Stimulated activated CD8-positive, alpha-beta memory T cell treated with anti-CD3 and anti-CD28 coated beads, Interleukin-12 subunit alpha, Interleukin-12 subunit beta, amount 100 ng/mL, for 1 hour (primary cell): ENCODE data around the gene RAB6B.
A peak's percentile ranks its signal among the peaks of the same experiment; 100 is the strongest.
"Not testable (repeated sequence)": the region's sequence is repeated elsewhere in the genome, so short reads cannot be mapped to it uniquely, and the experiment has no call there.

ENCODE experiments used
- DNase-seq: peaks from one replicate; pipeline ENCODE4 v3.0.0-alpha.2; 2020; ENCODE audit warnings: low read depth

Gene RAB6B

DNA sequence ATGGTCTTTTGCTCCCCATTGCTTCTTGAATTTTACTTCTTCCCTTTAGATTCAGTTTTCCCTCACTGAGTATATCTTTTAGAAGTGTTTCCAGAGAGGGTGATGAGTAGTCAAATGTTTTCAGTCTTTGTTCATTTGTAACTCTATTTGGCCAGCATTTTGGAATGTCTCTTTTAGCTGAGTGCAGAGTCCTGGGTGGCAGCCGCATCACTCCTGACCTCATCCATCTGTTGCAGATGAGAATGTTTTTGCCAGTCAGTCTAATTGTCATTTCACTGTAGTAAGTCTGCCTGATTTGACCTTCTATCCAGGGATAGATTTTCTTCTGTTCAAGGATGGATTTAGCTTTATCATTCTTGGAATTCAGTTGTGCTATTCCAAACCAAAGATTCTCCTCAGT lies 82.8 kb downstream of the RAB6B start:
- no peak for DNase-seq

DNA sequence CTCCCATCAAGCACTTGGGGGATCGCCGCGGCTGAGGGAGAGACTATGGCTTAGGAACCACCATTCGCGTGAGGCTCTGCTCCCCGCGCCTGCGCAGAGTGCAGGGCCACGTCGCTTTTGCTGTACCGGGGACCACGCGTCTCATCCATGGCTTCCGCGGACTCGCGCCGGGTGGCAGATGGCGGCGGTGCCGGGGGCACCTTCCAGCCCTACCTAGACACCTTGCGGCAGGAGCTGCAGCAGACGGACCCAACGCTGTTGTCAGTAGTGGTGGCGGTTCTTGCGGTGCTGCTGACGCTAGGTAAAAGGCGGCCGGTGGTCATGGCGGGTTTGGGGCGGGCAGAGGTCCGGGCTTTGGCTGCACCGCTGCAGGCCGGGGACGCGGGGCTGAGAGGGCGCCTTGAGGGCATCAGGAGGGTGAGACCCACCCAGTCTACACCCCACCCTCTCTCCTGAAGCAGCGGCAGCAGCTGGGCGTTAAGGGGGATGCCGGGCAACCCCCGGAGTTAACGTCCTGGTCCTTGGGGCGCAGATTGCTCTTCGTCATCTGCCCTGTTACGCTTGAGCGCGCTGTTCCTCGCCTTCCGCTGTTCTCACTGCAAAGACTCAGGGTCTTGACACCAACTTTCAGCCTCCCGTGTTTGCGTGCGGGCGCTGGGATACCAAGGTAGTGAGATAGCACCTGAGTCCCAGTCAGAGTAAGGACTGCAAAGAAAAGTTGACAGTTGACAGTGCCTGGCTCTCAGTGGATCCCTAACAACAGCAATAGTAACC lies 89.8 kb downstream of the RAB6B start, which contains the start of gene SRPRB:
TSS of gene SRPRB (plus strand) at position 114 of the 774 bp plus-strand sequence. CDS start at position 148, 34 bp downstream.
- peak; percentile 93 for DNase-seq

DNA sequence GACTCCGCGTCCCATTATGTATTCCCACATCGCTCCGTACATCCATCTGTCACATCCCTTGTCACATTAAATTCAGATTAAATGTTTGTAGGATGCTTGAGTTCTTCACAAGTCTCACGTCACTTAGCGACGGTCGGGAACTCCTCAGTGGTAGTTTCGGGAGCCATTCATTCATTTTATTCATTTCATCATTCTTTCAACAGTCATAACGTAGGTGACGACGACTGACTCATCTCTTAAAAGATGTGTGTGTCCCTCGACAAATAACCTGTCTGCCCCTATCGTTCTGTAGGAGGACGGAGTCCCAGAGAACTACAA lies 90.3 kb downstream of the RAB6B start:
- DNase-seq = no peak

DNA sequence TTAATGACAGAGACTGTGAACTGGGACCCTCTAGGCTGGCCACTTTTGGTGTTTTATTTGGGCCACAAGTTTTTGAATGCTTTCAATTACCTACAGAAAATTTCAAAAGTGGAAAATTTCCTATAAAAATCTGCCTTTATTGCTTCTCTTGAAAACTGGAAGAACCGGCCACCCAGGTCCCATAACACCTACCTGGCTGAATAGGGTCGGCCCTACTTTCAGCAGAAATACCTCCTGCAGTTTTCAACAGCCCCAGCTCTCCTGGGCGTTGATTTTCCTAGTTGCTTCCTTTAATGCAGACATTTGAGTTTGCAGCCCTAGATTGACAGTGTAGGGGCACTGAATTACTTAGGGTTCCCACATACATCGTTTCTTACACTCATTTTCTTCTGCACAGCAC lies 90.8 kb downstream of the RAB6B start:
- DNase-seq = no peak

DNA sequence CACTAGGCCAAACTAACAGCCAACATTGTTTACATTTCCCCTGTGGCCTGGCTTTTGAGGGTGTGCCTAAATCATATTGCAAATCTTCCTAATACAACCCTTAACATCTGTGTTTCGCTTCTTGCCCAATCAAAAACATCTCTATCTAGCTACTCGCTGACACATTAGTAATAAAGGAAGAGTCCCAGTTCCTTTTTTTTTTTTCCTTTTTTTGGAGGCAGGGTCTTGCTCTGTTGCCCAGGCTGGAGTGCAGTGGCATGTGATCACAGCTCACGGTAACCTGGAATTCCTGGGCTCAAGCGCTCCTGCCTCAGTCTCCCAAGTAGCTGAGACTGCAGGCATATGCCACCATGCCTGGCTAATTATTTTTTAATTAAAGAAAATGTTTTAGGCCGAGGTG lies 92.2 kb downstream of the RAB6B start:
- no peak for DNase-seq

DNA sequence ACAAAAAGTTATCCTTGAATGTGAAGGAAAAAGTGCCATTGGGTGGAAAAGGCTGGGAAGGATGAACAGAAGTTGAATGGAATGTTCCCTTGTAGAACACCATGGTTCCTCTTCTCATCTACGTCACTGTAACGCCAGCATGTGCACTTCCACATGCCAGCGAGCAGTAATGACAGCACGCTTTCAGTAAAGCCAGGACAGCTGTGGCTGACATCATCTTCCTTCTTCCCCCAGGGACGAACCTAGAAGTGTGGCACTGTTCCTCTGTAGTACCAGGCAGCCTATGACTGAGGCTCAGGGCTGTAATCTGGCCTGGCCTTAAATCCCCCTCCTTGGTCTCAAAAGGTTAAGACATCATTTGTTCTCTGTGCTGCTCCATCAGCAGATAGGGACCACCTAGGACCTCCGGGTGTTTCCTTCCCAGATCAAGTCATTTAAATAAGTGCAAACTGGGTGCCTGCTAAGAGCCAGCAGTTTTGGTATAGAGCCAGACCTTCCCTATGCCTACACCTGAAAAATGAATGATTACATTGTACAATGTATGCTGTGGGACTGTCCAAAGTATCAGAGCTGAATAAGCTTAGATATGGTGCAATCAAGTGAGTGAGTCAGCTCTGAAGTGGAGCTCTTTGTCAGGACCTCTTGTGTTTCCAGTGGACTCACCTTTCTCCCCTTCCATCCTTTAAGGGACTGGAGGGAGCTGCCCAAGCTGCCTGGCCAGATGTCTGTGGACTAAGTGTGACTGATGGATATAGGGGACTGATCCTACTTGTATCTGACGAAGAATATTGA lies 95.7 kb downstream of the RAB6B start:
- DNase-seq = no peak

DNA sequence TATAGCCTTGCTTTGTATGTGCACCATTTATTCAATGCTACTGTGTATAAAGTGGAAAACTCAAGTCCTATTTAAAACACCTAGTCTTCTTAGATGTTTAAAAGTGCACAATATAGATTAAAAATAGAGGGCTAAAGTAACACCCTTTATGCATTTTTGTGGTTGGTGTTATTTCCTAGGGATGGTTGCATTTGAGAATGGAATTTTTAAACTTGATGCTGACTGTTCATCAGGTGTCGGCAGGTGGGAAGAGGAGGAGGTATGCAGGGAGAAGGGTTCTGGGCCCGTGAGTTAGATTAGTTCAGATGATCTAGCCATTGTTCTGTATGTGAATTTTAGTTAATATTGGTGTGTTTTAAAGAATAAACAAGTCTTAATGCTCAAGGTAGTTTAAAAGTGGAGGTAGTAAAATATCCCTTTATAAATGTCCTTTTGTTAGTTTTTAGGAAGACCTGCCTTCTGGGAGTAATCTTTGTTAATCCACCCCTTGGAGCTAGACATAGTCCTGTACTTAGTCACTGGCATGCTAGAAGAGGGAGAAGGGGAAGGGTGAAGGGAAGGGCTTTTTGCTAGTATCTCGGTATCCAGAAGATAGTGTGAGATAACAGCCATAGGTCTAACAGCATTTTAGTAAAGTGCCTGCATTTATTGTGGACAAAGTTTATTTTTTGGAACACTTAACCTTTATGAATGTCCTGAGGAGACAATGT lies 98.1 kb downstream of the RAB6B start:
- DNase-seq = no peak

DNA sequence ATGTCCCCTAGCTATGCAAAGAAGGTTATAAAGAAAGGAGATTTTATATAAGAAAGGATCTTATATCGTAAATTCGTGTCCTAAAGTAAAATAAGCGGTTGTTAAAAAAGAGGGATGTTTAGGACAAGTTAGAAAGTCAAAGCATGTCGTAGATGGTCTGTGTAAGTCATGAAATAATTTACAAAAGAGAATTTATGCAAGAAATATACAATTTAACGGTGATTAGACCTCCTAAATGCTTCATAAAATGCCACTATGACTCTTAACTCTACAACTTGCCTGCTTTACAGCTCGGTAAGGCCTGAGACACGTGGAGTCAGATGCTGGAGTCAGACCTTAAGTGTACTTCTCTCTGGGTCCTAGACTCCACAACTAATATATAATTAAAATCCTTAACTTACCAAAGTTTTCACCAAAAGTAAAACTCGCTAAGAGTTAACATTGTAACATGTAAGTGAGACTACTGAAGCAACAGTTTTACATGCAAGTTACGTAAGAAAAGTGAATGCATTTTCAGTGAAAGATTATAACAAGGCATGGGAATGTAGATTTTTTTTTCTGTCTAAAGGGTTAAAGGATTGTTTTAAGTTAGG lies 103.4 kb downstream of the RAB6B start:
- DNase-seq = no peak

DNA sequence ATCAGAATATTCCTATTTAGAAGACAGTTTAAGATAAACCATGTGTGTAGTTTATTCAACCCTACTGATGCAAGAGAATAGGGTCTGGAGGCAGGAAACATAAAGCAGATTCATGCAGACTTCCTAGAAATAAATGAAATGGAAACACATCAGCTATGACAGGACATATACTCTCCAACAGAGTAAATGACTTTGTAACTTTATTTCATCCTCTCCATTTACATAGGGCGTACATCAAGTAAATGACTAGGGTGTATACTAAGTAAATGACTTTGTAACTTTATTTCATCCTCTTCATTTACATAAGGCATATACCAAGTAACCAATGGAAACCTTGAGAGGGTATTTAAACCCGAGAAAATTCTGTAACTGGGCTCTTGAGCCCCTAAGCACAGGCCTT lies 107.7 kb downstream of the RAB6B start:
- DNase-seq = no peak

DNA sequence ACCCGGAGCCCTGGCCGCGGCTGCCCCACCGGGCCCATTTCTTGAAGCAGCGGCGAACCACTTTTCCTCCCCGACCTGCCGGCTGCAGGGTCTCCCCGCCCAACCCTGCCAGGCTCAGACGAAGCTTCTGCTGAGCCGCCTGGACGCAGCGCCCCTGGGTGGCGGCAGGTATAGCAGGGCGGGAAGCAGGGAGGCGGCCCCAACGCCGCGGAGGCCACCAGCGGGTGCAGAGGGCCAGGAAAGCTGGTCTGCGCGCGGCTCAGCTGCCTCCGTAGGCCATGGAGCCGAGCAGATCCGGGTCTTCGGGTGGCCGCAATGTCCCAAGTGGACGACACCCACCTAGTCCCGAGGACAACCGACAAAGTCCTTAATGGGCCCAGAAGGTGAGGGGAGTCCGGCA lies 111.9 kb downstream of the RAB6B start:
- DNase-seq = no peak

DNA sequence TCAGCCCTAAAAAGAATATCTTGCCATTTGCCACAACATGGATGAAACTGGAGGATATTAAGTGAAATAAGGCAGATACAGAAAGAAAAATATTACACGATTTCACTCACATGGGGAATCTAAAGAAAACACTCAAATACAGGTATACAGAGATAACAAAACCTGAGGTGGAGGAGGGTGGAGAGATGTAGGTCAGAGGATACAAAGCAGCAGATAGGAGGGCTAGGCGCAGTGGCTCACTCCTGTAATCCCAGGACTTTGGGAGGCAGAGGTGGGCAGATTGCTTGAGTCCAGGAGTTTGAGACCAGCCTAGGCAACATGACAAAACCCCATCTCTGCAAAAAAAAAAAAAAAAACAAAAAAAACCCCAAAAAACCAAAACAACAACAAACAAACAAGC lies 113.2 kb downstream of the RAB6B start:
- DNase-seq = no peak

DNA sequence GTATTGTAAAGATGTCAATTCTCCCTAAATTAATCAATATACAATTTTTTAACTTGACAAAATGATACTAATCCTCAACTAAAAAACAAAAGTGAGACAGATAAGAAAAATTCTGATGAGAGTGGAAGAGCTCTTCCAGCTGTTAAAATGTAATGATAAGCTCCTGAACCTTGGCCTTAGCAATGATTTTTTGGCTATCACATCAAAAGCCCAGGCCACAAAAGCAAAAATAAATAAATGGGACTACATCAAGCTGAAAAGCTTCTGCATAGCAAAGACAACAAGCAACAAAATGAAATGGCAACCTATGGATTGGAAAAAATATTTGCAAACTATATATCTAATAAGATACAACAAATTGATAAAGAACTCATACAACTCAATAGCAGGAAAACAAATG lies 114.1 kb downstream of the RAB6B start:
- DNase-seq = no peak

DNA sequence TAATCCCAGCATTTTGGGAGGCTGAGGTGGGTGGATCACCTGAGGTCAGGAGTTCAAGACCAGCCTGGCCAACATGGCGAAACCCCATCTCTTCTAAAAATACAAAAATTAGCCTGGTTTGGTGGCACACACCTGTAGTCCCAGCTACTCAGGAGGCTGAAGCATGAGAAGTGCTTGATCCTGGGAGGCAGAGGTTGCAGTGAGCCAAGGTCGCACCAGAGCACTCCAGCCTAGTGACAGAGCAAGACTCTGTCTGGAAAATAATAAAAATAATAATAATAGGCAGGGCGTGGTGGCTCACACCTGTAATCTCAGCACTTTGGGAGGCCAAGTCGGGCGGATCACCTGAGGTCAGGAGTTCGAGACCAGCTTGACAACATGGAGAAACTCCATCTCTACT lies 114.9 kb downstream of the RAB6B start:
- not testable (repeated sequence) for DNase-seq

DNA sequence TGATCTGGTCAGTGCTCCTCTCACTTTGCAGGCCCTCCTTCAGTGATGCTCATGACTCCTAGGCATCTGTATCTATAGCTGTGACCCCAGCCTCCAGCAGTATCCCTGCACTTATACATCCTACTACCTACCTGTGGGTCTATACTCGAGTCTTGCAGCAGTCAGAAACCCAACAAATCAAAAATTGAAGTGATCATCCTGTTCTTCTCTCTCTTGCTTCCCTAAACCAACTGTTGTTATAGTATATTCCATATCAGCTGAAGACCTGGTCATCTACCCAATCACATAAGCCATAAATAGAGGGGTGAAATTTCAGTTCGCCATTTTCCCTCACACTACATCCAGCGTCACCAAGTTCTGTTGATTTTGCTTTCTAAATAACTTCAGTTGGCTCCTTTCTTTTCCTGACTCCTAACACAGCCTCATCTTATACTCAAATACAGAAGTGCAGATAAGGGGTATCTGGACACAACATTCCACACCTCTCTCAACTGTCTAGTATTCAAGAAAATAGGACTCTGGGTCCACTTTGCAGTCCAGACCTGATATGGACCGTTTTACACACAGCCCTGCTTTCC lies 116.0 kb downstream of the RAB6B start:
- no peak for DNase-seq

DNA sequence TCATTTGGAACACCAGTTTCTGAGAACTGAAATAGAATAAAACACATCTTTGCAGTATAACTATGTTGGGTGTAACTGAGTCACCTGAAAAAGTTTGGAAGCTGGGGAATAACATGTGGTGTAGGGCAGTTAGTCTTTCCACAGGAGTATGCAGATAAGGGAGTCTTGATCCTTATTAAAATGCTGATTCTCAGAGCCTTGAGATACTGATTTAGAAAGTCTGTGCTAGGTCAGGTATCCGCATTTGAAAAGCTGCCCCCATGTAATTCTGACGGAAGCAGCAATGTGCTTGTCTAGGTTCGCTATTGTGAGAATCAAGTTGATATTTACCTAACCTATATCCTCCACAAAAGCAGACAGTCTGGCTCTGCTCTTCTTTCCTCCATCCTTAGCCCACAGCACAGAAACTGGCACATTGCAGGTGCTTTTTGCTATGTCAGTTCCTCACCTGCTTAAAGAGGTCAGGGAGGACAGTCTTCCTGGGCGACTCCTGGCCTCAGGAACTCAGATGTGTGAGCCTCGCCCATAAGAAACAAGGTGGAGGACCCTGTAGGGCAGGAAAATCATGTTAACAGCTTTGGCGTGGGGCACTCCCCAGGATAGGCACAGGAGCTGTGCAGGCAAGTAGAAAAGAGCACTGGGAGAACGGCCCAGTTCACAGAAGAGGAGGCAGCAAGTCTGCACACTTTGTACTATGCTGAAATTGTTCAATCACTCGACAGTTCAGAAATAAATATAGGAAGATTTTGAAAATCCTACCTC lies 117.7 kb downstream of the RAB6B start:
- DNase-seq = no peak

DNA sequence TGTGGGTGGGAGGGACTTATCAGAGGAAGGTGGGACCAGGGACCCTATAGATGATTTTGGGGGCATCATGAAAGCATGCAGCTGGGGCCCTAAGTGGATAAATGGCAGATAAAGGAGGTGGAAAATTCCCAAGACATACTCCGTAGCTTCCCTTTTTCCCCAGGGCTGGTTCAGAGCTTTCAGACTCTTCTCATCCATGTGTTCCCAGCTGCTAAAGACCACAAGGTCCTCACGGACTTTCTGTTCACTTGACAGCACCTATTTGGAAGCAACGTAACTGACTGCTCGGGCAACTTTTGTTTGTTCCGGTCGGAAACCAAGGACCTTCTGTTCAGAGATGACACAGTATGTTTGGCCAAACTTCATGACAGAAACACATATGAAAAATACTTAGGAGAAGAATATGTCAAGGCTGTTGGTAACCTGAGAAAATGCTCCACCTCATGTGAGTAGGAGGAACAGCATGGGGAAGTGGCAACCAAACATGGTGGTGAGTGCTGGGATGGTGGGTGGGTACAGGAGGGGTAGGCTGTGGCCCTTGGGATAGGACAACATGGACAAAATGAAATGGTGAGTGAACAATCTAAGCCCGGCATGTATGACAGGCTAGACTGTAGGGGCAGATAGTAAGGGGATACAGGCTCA lies 118.8 kb downstream of the RAB6B start:
- no peak for DNase-seq

DNA sequence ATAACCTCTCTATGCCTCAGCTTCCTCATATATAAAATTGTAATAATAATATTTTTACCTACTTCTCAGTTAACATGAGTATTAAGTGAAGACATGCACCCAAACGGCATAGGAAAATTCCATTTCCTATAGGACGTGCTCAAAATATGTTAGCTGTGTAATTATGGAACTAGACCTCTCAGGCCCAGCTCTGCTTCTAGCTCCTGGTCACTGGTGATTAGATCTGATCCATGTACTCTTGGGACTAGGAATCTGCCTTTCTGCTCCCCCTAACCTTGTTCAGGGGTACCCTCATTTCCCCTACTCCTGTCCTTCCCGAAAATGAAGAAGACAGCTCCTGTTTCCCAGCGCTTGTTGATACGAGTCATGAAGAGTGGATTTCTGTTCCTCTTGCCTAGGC lies 119.8 kb downstream of the RAB6B start:
- no peak for DNase-seq

DNA sequence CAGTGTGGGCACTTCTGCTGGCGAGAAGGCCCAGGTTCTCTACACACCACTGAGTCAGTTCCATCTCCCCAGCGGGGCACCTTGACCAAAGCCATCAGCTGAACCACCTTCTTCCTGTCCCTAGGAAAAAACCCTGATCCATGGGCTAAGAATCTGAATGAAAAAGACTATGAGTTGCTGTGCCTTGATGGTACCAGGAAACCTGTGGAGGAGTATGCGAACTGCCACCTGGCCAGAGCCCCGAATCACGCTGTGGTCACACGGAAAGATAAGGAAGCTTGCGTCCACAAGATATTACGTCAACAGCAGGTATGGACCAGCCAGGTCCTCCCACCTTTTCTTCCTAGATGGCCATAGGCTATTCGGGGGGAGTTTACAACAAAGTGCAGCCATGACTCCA lies 120.4 kb downstream of the RAB6B start:
- DNase-seq = no peak
